NCI-H2227 (cell line): Measurements from ENCODE around the gene MAG.

Experiments used
- DNase-seq: peaks from one replicate; lab custom pipeline; 2025; ENCODE audit not compliant: unreplicated experiment; lab: John Stamatoyannopoulos, UW

The MAG gene

DNA sequence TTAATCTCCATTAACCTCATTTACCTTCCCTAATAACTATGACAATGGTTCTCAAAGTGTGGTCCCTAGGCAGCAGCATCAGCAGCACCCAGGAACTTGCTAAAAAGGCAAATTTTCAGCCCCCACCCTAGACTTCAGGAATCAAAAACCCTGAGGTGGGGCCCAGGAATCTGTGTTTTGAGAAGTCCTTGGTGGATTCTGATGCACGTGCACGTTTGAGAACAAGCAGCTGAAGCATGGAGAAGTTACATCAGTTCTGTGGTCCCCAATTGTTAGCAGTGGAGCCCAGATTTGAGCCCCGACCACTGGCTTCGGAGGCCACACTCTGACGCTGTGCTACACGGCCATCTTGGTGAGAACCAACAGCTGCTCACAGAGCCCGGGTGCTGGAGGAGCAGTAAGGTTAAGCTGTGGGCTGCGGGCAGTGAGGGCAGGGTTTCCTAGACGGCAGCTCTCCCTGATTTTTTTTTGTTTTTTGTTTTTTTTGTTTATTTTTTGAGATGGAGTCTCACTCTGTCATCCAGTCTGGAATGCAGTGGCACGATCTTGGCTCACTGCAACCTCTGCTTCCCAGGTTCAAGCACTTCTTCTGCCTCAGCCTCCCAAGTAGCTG, 23.0 kb downstream of the MAG start:
- no peak for DNase-seq

DNA sequence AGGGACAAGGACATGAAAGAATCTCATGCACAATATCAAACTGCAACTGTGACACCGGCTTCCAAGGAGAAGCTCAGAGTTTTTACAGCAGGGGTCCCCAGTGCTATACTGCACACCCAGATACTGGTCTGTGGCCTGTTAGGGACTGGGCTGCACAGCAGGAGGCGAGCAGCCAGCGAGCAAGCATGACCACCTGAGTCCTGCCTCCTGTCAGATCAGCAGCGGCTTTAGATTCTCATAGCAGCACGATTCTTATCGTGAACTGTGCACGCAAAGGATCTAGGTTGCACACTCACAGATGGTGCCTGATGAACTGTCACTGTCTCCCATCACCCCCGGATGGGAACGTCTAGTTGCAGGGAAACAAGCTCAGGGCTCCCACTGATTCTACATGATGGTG, 23.9 kb downstream of the MAG start:
- peak; percentile 69 for DNase-seq

DNA sequence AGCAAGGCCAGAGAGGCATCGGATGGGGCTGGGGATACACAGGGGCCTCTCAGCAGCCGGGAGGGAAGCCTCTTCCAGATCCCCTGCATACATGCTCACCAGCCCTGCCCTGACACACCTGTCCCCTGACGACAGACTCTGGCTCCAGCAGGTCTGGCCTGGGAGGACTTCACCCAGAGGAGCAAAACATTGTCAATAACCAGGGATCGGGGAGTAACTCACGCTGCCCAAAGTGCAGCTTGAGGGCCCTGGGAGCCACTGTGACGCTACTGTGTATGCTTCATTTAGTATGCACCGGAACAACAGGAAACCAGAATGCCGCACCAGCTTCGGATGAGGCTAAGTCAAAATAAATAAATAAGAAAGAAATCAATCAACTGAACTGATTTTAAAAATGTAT, 24.6 kb downstream of the MAG start:
- no peak for DNase-seq

DNA sequence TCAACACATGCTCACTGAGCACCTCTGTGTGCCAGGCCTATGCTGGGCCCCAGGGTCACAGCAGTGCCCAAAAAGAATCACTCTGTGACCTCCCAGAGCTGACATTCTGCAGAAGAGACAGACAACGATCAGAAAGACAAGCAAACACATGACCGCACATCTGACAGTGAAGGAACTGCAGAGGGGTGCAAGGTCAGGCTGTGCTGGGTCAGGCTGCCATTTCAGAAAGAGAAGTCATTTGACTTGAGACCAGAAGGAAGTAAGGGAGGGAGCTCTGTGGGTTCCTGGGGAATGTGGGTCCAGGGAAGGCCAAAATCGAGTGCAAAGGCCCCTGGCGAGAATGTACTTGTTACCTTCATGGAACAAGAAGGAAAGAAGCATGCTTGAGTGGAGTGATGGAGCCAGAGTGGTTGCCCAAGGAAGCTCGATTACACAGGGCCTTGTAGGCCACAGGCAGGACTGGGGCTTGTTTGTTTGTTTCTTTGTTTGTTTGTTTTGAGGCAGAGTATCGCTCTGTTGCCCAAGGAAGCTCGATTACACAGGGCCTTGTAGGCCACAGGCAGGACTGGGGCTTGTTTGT, 25.6 kb downstream of the MAG start:
- no peak for DNase-seq

DNA sequence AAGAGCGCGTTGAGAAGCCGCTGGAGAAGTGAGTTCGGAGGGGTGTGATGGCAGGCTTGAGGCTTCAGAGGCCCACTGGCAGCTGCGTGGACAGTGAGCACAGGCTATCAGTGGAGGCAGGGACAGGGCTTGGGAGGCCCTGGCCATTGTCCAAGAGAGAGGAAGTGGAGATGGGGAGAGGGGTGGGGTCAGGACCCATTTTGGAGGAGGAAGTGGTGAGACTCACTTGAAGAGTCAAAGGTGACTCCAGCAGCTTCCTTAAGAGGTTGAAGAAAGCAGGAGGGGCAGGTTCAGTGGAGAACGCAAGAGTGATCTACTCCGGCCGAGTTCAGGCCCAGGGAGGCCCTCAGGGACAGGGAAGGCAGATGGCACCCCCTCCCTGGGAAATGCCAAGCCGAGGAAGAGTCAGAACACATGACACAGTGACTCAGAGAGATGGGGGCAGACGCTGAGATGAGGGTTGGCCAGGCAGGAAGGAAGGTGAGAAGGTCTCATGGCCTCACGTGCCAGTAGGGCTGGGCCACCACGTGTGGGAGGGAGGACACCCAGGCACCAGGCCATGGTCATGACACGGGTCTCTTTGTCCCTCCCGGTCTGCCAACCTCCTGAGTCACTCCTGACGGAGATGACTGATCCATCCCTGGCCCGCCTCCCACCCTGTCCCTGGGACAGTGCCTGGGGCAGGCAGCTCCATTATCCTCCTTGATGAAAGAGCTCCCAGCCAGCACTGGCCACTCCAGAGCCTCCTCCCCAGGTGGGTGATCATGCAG, 26.9 kb downstream of the MAG start:
- no peak for DNase-seq

DNA sequence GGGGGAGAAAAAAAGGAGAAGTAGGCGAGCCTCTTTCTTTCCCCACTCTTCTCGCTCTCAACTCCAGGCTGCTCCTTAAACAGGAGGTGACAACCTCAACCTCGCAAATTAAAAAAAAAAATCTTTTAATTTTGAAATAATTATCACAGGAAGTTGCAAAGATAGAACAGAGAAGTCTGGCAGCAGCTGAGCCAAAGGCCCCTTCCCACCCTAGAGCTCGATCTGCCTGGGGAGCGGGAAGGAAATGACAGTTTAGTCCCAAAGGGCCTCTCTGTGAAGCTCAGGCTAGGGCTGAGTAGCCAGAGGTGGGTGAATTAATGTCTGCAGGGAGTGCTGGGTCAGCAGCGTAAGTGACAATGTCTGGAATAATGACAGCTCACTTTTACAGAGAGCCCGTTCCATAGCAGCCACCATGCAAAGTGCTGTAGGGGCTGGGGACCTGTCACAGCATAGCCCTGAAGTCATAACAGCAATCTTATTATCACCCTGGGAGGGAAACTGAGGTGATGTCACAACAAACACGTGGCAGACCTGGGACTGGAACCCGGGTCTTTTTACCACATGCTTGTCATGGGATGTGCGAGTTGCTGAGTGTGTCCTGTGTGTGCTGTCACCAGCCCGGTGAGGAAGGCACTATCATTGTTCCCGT, 28.2 kb downstream of the MAG start:
- peak; percentile 67 for DNase-seq

DNA sequence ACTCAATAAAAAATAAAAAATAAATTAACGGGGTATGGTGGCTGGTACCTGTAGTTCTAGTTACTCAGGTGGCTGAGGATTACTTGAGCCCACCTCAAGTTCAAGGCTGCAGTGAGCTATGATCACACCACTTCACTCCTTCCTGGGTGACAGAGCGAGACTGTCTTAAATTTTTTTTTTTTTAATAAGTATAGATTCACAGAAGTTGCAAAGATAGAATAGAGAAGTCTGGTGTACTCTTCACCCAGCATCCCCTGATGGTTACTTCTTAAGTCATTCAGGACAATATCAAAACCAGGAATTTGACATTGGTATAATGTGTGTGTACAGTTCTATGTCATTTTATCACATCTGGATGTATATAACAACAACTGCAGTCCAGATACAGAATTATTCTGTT, 29.3 kb downstream of the MAG start:
- no peak for DNase-seq

DNA sequence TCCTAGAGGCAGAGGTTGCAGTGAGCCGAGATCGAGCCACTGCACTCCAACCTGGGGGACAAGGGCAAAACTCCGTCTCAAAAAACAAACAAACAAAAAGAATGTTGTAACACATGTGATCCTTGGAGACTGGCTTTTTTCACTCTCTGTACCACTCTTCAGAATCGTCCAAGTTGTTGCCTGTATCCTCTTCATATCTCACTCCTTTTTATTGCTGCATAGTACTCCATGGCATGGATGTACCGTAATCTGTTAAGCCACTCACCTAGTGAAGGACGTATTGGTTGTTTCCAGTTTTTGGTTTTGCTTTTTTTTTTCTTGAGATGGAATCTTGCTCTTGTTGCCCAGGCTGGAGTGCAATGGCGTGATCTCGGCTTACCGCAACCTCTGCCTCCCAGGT, 30.1 kb downstream of the MAG start:
- DNase-seq = no peak

DNA sequence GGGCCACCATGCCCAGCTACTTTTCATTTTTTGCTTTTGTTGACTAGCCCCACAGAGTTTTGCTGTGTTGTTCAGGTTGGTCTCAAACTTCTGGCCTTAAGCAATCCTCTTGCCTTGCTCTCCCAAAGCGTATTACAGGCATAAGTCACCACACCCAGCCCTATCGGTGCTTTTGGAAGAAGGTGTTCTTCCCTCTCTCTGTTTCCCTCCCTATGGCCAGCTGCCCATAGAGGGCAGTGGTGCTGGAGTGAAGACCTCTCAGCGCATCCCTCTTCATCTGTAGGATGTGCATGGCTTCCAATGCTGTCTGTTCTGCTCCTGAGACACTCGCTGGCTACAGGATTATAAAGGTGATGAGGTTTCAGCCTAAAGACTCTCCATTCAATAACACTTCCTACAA, 35.7 kb downstream of the MAG start:
- no peak for DNase-seq

DNA sequence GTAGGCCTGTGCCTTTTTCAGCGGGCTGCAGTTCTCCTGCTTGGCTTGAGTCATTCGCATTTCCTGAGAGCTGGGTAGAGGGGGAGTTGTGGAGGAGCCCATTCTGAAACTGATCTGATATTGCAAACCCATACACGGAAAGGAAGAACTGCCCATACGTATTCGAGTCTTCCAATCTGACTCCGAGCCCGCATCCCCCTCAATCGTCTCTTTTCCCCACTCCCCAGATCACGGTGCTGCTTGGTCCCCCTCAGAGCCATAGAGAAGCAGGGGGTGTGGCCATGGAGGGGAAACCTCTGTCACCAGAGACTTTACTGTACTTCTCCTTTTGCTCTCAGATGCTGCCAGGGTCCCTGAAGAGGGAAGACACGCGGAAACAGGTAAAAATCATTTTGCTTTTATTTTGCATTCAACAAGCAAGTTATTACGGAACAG, 36.9 kb downstream of the MAG start, which contains the start of gene CD22:
CD22 (plus strand) TSS at position 337 of the 435 bp plus-strand sequence. CDS start 2,854 bp downstream, outside the sequence.
- DNase-seq = no peak

DNA sequence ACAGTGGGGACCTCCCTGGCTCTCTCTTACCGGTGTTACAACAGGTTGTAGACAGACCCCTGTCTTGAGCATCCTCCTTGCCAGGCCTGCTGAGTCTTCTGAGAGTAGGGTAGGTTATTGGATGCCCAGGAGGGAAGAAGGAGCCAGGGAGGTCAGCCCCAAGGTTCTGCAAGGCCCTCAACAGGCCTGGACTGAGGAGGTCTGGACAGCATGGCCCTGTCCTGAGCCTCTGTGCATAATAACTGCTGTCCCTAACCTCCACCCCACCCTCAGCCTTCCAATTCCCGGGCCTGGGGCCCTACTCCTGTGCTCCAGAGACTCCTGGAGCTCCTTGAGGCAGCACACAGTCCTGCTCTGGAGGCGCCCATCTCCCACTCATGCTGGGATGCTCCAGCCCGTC, 37.4 kb downstream of the MAG start:
- no peak for DNase-seq

DNA sequence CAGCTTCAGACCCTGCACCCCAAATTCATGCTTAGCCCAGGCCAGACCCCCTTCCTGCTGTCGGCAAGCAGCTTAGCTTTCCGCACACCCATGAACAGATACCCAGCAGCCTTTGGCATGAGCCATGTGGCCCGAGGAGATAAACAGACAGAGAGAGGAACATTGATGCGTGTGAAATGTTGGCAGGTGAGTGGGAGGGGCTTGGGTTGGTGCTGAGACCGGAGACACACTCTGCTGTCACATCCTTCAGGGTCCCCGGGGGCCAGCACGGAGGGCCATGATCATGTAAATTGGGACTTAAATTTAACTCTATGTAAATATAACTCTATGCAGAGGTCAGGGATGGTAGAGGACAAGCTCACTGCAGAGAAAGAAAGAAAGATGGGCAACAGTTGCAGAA, 38.5 kb downstream of the MAG start:
- no peak for DNase-seq

DNA sequence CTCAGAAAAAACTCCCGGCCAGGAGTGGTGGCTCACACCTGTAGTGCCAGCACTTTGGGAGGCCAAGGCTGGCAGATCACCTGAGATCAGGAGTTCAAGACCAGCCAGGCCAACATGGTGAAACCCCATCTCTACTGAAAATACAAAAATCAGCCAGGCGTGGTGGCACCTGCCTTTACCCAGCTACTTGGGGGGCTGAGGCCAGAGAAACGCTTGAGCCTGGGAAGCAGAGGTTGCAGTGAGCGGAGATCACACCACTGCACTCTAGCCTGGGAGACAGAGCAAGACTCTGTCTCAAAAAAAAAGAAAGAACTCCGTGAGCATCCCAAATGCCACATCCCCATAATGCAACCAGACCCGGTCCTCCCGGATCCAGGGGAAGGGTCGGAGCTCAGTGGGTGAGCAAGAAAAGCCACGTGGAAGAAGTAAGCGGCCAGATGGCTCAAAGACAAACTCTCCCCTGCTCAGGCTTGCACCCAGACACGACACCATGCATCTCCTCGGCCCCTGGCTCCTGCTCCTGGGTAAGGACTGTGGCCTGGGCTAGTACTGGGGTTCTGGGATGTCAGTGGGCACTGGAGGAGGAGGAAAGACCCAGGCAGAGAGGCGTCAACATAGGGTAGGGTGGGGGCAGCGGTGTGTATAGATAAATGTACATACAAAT, 39.7 kb downstream of the MAG start:
- DNase-seq = no peak

DNA sequence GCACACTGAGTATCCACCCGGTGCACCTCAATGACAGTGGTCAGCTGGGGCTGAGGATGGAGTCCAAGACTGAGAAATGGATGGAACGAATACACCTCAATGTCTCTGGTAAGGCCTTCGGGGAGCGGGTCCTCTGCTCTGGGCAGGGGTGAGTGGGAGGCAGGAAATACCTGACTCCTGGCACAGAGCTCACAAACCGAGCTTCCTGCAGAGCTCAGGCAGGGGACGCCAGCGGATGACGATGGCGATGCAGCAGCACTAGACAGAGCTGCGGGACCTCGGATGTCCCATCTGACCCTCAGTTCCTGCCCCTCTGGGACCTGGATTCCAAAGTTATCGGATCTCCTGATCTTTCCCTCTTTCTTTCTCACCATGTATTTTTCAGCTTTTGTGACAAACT, 40.9 kb downstream of the MAG start:
- no peak for DNase-seq

DNA sequence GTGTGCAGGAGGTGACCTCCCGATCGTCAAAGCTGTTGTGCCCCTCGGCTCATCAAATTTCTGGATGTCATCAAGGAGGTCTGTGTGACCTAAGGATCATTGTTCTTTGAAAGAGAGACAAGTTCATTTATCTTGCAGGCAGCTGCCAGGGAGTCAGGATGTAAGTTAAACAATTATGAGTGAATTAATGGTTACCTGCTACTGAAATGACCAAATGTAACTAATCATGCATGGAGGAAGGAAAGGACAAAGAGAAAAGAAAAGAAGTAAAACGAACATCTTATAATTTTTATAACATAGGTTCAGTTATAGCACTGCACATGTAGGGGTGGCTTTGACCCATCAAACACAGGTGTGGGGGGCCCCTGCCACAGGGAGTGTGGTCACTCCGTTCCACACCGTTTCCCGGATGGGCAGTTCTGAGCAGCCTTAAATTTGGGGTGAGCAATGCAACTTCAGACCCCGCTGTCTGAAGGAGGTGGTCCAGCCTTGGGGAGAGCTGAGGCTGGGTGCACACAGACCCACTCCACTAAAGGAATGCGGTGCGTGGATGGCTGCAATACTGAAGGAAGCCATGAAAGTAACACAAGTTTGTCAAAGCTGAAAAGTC, 42.3 kb downstream of the MAG start:
- no peak for DNase-seq

DNA sequence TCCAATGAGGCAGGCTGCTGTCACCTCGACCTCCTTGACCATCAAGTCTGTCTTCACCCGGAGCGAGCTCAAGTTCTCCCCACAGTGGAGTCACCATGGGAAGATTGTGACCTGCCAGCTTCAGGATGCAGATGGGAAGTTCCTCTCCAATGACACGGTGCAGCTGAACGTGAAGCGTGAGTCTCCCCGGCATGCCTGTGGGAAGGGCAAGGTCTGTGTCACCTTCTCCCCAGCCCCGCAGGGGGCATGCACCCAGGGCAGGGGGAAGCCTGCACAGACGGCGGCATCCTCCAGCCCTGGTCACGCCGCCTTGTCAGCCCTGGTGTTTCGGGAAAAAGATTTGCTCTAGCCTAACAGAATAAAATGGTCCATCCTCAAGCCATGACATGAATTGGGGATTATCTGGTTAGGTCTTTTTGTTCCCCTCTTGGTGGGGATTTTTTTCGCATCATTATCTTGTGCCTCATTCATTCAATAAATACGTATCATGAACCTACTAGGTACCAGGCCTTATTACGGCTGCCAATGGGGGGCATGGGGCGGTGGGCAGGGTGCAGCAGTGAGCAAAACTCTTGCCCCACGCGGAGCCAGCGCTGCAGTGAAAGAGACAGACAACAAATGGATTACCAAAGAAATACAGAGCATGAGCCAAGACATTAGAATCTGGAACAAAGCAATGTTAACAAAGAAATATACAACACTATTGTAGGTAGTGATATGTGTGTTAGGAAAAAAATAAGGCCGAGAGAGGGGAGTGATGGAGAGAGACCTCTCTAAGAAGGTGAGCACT, 44.4 kb downstream of the MAG start:
- no peak for DNase-seq

DNA sequence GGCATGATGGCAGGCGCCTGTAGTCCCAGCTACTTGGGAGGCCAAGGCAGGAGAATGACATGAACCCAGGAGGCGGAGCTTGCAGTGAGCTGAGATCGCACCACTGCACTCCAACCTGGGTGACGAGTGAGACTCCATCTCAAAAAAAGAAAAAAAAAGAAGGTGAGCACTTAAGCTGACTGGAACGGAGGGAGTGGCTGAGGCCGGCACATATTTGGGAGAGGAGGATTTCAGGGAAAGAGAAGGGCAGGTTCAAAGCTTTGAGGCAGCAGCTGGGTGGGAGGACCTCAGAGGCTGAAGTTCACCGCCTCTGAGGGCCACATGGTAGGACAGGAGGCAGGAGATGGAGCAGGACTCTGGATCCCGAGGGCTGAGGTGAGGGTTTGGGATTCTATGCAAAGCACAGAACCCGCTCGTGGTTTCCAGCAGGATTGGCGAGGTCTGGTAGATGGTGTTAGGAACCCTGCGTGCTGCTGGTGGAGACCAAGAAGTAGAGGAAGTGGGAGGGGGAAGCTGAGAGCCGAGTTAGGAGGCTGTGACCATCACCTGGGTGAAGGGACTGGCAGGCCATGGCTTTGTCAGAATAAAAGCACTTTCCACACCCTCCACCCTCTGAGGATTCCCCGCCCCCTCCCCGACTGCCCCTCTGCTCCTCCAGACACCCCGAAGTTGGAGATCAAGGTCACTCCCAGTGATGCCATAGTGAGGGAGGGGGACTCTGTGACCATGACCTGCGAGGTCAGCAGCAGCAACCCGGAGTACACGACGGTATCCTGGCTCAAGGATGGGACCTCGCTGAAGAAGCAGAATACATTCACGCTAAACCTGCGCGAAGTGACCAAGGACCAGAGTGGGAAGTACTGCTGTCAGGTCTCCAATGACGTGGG, 45.4 kb downstream of the MAG start:
- no peak for DNase-seq

DNA sequence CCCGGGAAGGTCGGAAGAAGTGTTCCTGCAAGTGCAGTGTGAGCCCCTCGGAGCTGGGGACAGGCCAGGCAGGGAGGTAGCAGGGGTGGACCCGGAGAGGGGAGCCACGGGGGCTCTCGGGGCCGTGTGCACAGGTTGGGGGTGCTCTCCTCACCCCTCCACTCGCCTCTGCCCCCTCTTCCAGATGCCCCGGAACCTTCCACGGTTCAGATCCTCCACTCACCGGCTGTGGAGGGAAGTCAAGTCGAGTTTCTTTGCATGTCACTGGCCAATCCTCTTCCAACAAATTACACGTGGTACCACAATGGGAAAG, 46.0 kb downstream of the MAG start:
- DNase-seq = no peak

DNA sequence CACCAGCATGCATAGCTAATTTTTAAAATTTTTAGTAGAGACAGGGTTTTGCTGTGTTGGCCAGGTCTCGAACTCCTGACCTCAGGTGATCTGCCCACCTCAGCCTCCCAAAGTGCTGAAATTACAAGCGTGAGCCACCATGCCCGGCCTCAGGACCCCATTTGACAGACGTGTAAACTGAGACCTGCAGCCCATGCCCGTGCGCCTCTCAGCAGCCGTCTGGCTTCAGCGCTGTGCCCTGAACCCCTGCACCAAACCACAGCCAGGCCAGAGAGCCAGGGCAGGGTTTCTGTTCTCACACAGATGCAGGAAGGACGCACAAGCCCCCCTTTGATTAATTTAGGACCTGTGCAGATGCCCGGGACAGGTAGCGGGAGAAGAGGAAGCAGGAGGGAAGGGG, 48.5 kb downstream of the MAG start:
- no peak for DNase-seq
